Neuronal stem cell (in vitro differentiated cells): ENCODE data around the gene ACSF2.

ENCODE experiments used
- DNase-seq: peaks from one replicate; pipeline ENCODE4 v3.0.0-alpha.2; 2013; ENCODE audit warnings: low spot score
- H2AFZ ChIP-seq: one replicate; pipeline ENCODE4 v1.6.1; 2013; ENCODE audit warnings: mild to moderate bottlenecking, low read length, inconsistent platforms
- H2AK5ac ChIP-seq: 2 replicates; pipeline ENCODE4 v1.6.1; 2013; ENCODE audit warnings: low read depth, mild to moderate bottlenecking, inconsistent platforms, low read length, moderate library complexity, mixed read lengths
- H2BK120ac ChIP-seq: 2 replicates; pipeline ENCODE4 v1.6.1; 2013; ENCODE audit warnings: low read depth, mild to moderate bottlenecking, inconsistent platforms, low read length, moderate library complexity, mixed read lengths
- H2BK12ac ChIP-seq: one replicate; pipeline ENCODE4 v1.6.1; 2013; ENCODE audit warnings: low read length, inconsistent platforms
- H2BK15ac ChIP-seq: 2 replicates; pipeline ENCODE4 v1.6.1; 2013; ENCODE audit warnings: mild to moderate bottlenecking, low read length, inconsistent platforms, mixed read lengths
- H2BK5ac ChIP-seq: one replicate; pipeline ENCODE4 v1.6.1; 2013; ENCODE audit warnings: inconsistent platforms, mild to moderate bottlenecking, low read length, moderate library complexity
- H3K14ac ChIP-seq: one replicate; pipeline ENCODE4 v1.6.1; 2013; ENCODE audit warnings: low read length, inconsistent platforms
- H3K18ac ChIP-seq: 2 replicates; pipeline ENCODE4 v1.6.1; 2013; ENCODE audit warnings: low read length, inconsistent platforms
- H3K23ac ChIP-seq: 2 replicates; pipeline ENCODE4 v1.6.1; 2013; ENCODE audit warnings: low read depth, mild to moderate bottlenecking, mixed read lengths, low read length, inconsistent platforms; ENCODE audit not compliant: poor library complexity
- H3K27ac ChIP-seq: replicated peaks from 3 replicates; pipeline ENCODE4 v1.5.1; 2013; ENCODE audit warnings: low read length, inconsistent platforms
- H3K27me3 ChIP-seq, 3 experiments: 2 replicates each; pipeline ENCODE4 v1.6.1; 2013; ENCODE audit warnings: low read length in 3 of 3, mild to moderate bottlenecking in 2 of 3, inconsistent platforms in 1 of 3, low read depth in 1 of 3, mixed read lengths in 1 of 3, moderate library complexity in 1 of 3; ENCODE audit not compliant: control insufficient read depth in 3 of 3, insufficient read depth in 3 of 3
- H3K36me3 ChIP-seq, 2 donors: replicated peaks in 1 of 2; 2 replicates each; pipeline ENCODE4 v1.6.1; 2013; ENCODE audit warnings: low read length in 2 of 2; ENCODE audit not compliant: control insufficient read depth in 2 of 2, insufficient read depth in 2 of 2
- H3K4ac ChIP-seq: 2 replicates; pipeline ENCODE4 v1.6.1; 2013; ENCODE audit warnings: inconsistent platforms, mild to moderate bottlenecking, low read length, moderate library complexity
- H3K4me1 ChIP-seq, 2 donors: 1 replicate in 1 of 2; 2 replicates in 1 of 2; pipeline ENCODE4 v1.6.1; 2013; ENCODE audit warnings: low read length in 2 of 2, low read depth in 1 of 2; ENCODE audit not compliant: control insufficient read depth in 2 of 2, insufficient read depth in 1 of 2
- H3K4me2 ChIP-seq: one replicate; pipeline ENCODE4 v1.6.1; 2013; ENCODE audit warnings: mild to moderate bottlenecking, low read length, inconsistent platforms; ENCODE audit not compliant: insufficient read depth, poor library complexity, severe bottlenecking
- H3K4me3 ChIP-seq, 2 donors: 2 replicates each; pipeline ENCODE4 v1.5.1; 2013; ENCODE audit warnings: low read length in 2 of 2, mild to moderate bottlenecking in 2 of 2, inconsistent platforms in 1 of 2, moderate library complexity in 1 of 2
- H3K79me1 ChIP-seq: one replicate; pipeline ENCODE4 v1.6.1; 2013; ENCODE audit warnings: low read depth, mild to moderate bottlenecking, inconsistent platforms, low read length, moderate library complexity
- H3K9ac ChIP-seq: one replicate; pipeline ENCODE4 v1.6.1; 2013; ENCODE audit warnings: mild to moderate bottlenecking, low read depth, low read length, inconsistent platforms; ENCODE audit not compliant: poor library complexity
- H3K9me3 ChIP-seq, 2 donors: replicated peaks in 1 of 2; 2 replicates each; pipeline versions ENCODE3 to v1.6.1; 2013; ENCODE audit warnings: low read length in 2 of 2, mild to moderate bottlenecking in 2 of 2, inconsistent platforms in 1 of 2, low read depth in 1 of 2, mixed read lengths in 1 of 2, moderate library complexity in 1 of 2; ENCODE audit not compliant: control insufficient read depth in 2 of 2, insufficient read depth in 1 of 2
- H4K8ac ChIP-seq: one replicate; pipeline ENCODE4 v1.6.1; 2013; ENCODE audit warnings: low read depth, mild to moderate bottlenecking, inconsistent platforms, low read length, moderate library complexity
- H4K91ac ChIP-seq: one replicate; pipeline ENCODE4 v1.6.1; 2013; ENCODE audit warnings: low read length, low read depth, mild to moderate bottlenecking, inconsistent platforms; ENCODE audit not compliant: poor library complexity
- WGBS, 2 donors: extraction: QIAGEN DNeasy Blood & Tissue Kit; methylation state at CpG; one replicate each; pipeline ENCODE4 v1.1.7; 2013; ENCODE audit warnings: missing lambda C conversion rate in 2 of 2, mixed read lengths in 1 of 2; ENCODE audit not compliant: insufficient read length in 2 of 2, insufficient replicate concordance in 1 of 2; ENCODE audit errors: extremely low coverage in 2 of 2; 5-methylcytosine and 5-hydroxymethylcytosine counted together

Gene ACSF2

GRCh38 chr17:50406578-50406977 is 19.4 kb upstream of the ACSF2 start:
- no peaks in the 10 kb centered on the region for H3K36me3 ChIP-seq
- H2BK15ac ChIP-seq = no peak overlapping the region
- no peak overlapping the region for H3K18ac ChIP-seq
- H3K4me2 ChIP-seq = no peak overlapping the region
- no peaks in the 10 kb centered on the region for H3K4me1 ChIP-seq
- WGBS, 2 donors = no CpG with 5 or more reads among the region's 5 CpGs
- no peak overlapping the region for H2BK12ac ChIP-seq
- H3K27me3 ChIP-seq = peaks cover 0 to 31% (median 0%) of the 10 kb centered on the region in 3 experiments
- H3K14ac ChIP-seq = no peak overlapping the region
- DNase-seq = no peak
- H2AK5ac ChIP-seq = no peak overlapping the region
- H3K4me3 ChIP-seq = no peak overlapping the region
- no peak overlapping the region for H4K91ac ChIP-seq
- H2BK120ac ChIP-seq = no peak overlapping the region
- no peak overlapping the region for H3K4ac ChIP-seq
- H3K79me1 ChIP-seq = no peaks in the 10 kb centered on the region
- no peak overlapping the region for H4K8ac ChIP-seq
- no peaks in the 10 kb centered on the region for H3K9me3 ChIP-seq
- no peak overlapping the region for H3K27ac ChIP-seq
- no peak overlapping the region for H2BK5ac ChIP-seq
- H3K9ac ChIP-seq = no peak overlapping the region
- no peak overlapping the region for H3K23ac ChIP-seq
- no peak overlapping the region for H2AFZ ChIP-seq

GRCh38 chr17:50407921-50408320 is 18.1 kb upstream of the ACSF2 start:
- peaks cover 0 to 36% (median 0%) of the 10 kb centered on the region in 3 experiments for H3K27me3 ChIP-seq
- DNase-seq = no peak
- H2AK5ac ChIP-seq = no peak overlapping the region
- H3K9me3 ChIP-seq = peaks cover 0 to 5% of the 10 kb centered on the region in 2 donors
- H3K18ac ChIP-seq = no peak overlapping the region
- H2BK12ac ChIP-seq = no peak overlapping the region
- H3K4me3 ChIP-seq = no peak overlapping the region
- no peak overlapping the region for H2BK120ac ChIP-seq
- H2BK5ac ChIP-seq = no peak overlapping the region
- H3K79me1 ChIP-seq = no peaks in the 10 kb centered on the region
- no peak overlapping the region for H2BK15ac ChIP-seq
- no peak overlapping the region for H3K14ac ChIP-seq
- no peak overlapping the region for H2AFZ ChIP-seq
- WGBS, 2 donors = no CpG with 5 or more reads among the region's 4 CpGs
- H4K91ac ChIP-seq = no peak overlapping the region
- H3K36me3 ChIP-seq = no peaks in the 10 kb centered on the region
- H3K23ac ChIP-seq = no peak overlapping the region
- no peak overlapping the region for H4K8ac ChIP-seq
- H3K4me1 ChIP-seq = no peaks in the 10 kb centered on the region
- H3K27ac ChIP-seq = no peak overlapping the region
- H3K4me2 ChIP-seq = no peak overlapping the region
- no peak overlapping the region for H3K9ac ChIP-seq
- no peak overlapping the region for H3K4ac ChIP-seq

GRCh38 chr17:50412188-50412732 is 13.8 kb upstream of the ACSF2 start:
- H4K8ac ChIP-seq = no peak overlapping the region
- H3K4me2 ChIP-seq = no peak overlapping the region
- no peak overlapping the region for H2BK15ac ChIP-seq
- no peaks in the 10 kb centered on the region for H3K79me1 ChIP-seq
- H2BK12ac ChIP-seq = no peak overlapping the region
- H2AFZ ChIP-seq = no peak overlapping the region
- H3K14ac ChIP-seq = no peak overlapping the region
- H4K91ac ChIP-seq = no peak overlapping the region
- no peak overlapping the region for H2AK5ac ChIP-seq
- no peak overlapping the region for H3K9ac ChIP-seq
- H3K4me3 ChIP-seq = no peak overlapping the region
- no peak overlapping the region for H2BK5ac ChIP-seq
- H3K27me3 ChIP-seq = peaks cover 0 to 32% (median 0%) of the 10 kb centered on the region in 3 experiments
- WGBS, 2 donors = no CpG with 5 or more reads among the region's 4 CpGs
- no peak overlapping the region for H3K4ac ChIP-seq
- no peak for DNase-seq
- no peak overlapping the region for H3K18ac ChIP-seq
- H3K27ac ChIP-seq = no peak overlapping the region
- H3K9me3 ChIP-seq = peaks cover 0 to 5% of the 10 kb centered on the region in 2 donors
- no peak overlapping the region for H2BK120ac ChIP-seq
- no peak overlapping the region for H3K23ac ChIP-seq
- no peaks in the 10 kb centered on the region for H3K4me1 ChIP-seq
- no peaks in the 10 kb centered on the region for H3K36me3 ChIP-seq

- Histone ChIP-seq H3K4me3 (no peak overlapping the region), H3K27me3 (peaks cover 0 to 27% (median 0%) of the 10 kb centered on the region in 3 experiments), H2BK120ac (no peak overlapping the region), H2BK12ac (no peak overlapping the region), H3K36me3 (no peaks in the 10 kb centered on the region), H4K91ac (no peak overlapping the region), H3K79me1 (no peaks in the 10 kb centered on the region), H3K4ac (no peak overlapping the region), H3K14ac (no peak overlapping the region), H2AFZ (no peak overlapping the region), H3K4me2 (no peak overlapping the region), H3K4me1 (no peaks in the 10 kb centered on the region), H3K9ac (no peak overlapping the region), H3K18ac (no peak overlapping the region), H2AK5ac (no peak overlapping the region), H2BK5ac (no peak overlapping the region), H3K27ac (no peak overlapping the region), H4K8ac (no peak overlapping the region), H2BK15ac (no peak overlapping the region), H3K9me3 (peaks cover 0 to 5% of the 10 kb centered on the region in 2 donors), H3K23ac (no peak overlapping the region)
- no CpG with 5 or more reads among the region's 3 CpGs for WGBS, 2 donors
- DNase-seq = no peak
These were observed 11.2 kb upstream of the ACSF2 start for GRCh38 chr17:50414808-50415207.
